CD4-positive, CD25-positive, alpha-beta regulatory T cell (primary cell): ENCODE data around the gene RSPH6A. TPM values are rescaled to one million over a fixed set of nuclear protein-coding genes. Genes with fewer than 3 reads are reported as not detected.
"Not testable (repeated sequence)": the region's sequence is repeated elsewhere in the genome, so short reads cannot be mapped to it uniquely, and the experiment has no call there.

Experiments used
- ATAC-seq, 2 donors: fragments of 150-1000 bp; cut with Tn5 transposase; one replicate each; pipeline ENCODE4 v1.10.0; 2021; ENCODE audit warnings: low read depth in 2 of 2, moderate number of reproducible peaks in 2 of 2, moderate library complexity in 1 of 2
- DNase-seq, 3 donors: peaks; one replicate each; pipeline versions ENCODE4 v3.0.0 to v3.0.0-alpha.2; 2012 to 2022; ENCODE audit warnings: mixed read lengths in 1 of 3
- H3K27ac ChIP-seq: one replicate; pipeline ENCODE4 v1.7.0; 2013; ENCODE audit warnings: mild to moderate bottlenecking, low read length; ENCODE audit not compliant: insufficient read depth, poor library complexity, severe bottlenecking
- H3K27me3 ChIP-seq: one replicate; pipeline ENCODE4 v1.7.0; 2013; ENCODE audit warnings: low read length; ENCODE audit not compliant: control insufficient read depth, insufficient read depth
- H3K36me3 ChIP-seq: one replicate; pipeline ENCODE4 v1.7.0; 2013; ENCODE audit warnings: mild to moderate bottlenecking, low read length, moderate library complexity; ENCODE audit not compliant: control insufficient read depth, insufficient read depth
- H3K4me1 ChIP-seq: 2 replicates; pipeline ENCODE4 v1.7.0; 2013; ENCODE audit warnings: mild to moderate bottlenecking, low read length; ENCODE audit not compliant: insufficient read depth, control insufficient read depth, poor library complexity, severe bottlenecking
- H3K4me3 ChIP-seq: one replicate; pipeline ENCODE4 v1.7.0; 2013; ENCODE audit warnings: low read depth, mild to moderate bottlenecking, low read length, moderate library complexity
- H3K9me3 ChIP-seq, 2 experiments: 1 replicate in 1 of 2; 2 replicates in 1 of 2; pipeline ENCODE4 v1.7.0; 2013; ENCODE audit warnings: low read length in 2 of 2, mild to moderate bottlenecking in 1 of 2, moderate library complexity in 1 of 2; ENCODE audit not compliant: control insufficient read depth in 2 of 2
- H3K27ac Mint-ChIP-seq, 3 donors: one replicate each; pipeline ENCODE4 v1.8.0; 2020 to 2022; ENCODE audit warnings: mild to moderate bottlenecking in 3 of 3, mixed read lengths in 3 of 3, moderate library complexity in 2 of 3
- H3K27me3 Mint-ChIP-seq: one replicate; pipeline ENCODE4 v1.8.0; 2022; ENCODE audit warnings: mild to moderate bottlenecking, mixed read lengths
- H3K36me3 Mint-ChIP-seq: one replicate; pipeline ENCODE4 v1.8.0; 2020; ENCODE audit warnings: mixed read lengths
- H3K4me1 Mint-ChIP-seq, 4 donors: one replicate each; pipeline ENCODE4 v1.8.0; 2020 to 2022; ENCODE audit warnings: mixed read lengths in 4 of 4, mild to moderate bottlenecking in 1 of 4
- H3K4me3 Mint-ChIP-seq, 4 donors: one replicate each; pipeline ENCODE4 v1.8.0; 2020 to 2022; ENCODE audit warnings: mild to moderate bottlenecking in 4 of 4, mixed read lengths in 4 of 4, moderate library complexity in 3 of 4
- H3K9me3 Mint-ChIP-seq, 7 donors: one replicate each; pipeline ENCODE4 v1.8.0; 2020 to 2022; ENCODE audit warnings: mixed read lengths in 7 of 7, mild to moderate bottlenecking in 3 of 7, moderate library complexity in 2 of 7
- polyA plus RNA-seq, 4 donors: library from polyadenylated mRNA; unstranded; fragments of 300-500 nt; fragmentation: Illumina TruSeq; gene quantifications; one replicate each; pipeline ENCODE4 v1.2.3, GENCODE V29; 2021
- total RNA-seq: library from RNA; stranded (reverse); gene quantifications from one replicate; pipeline ENCODE4 v1.2.3, GENCODE V29; 2022

The RSPH6A gene
- total and polyA plus RNA-seq, 5 donors from 2014 or later = 0.20 TPM; not detected in 4

GRCh38 chr19:45754323-45754722 is 60.8 kb downstream of the RSPH6A start:
- Histone ChIP-seq H3K36me3 (no peaks in the 10 kb centered on the region), H3K4me3 (no peak overlapping the region), H3K4me1 (no peaks in the 10 kb centered on the region), H3K27me3 (no peaks in the 10 kb centered on the region), H3K9me3 (no peaks in the 10 kb centered on the region), H3K27ac (no peak overlapping the region)
- H3K27me3 Mint-ChIP-seq = no peaks in the 10 kb centered on the region
- no peak for DNase-seq
- no peak for ATAC-seq
- H3K9me3 Mint-ChIP-seq = no peaks in the 10 kb centered on the region
- no peaks in the 10 kb centered on the region for H3K4me1 Mint-ChIP-seq
- H3K4me3 Mint-ChIP-seq = no peak overlapping the region
- H3K27ac Mint-ChIP-seq = no peak overlapping the region
- no peaks in the 10 kb centered on the region for H3K36me3 Mint-ChIP-seq

GRCh38 chr19:45753548-45753947 is 61.6 kb downstream of the RSPH6A start:
- Mint-ChIP-seq H3K36me3 (no peaks in the 10 kb centered on the region), H3K27me3 (no peaks in the 10 kb centered on the region), H3K4me3 (no peak overlapping the region), H3K4me1 (no peaks in the 10 kb centered on the region), H3K27ac (no peak overlapping the region), H3K9me3 (no peaks in the 10 kb centered on the region)
- no peaks in the 10 kb centered on the region for H3K9me3 ChIP-seq
- no peak overlapping the region for H3K27ac ChIP-seq
- H3K27me3 ChIP-seq = no peaks in the 10 kb centered on the region
- no peaks in the 10 kb centered on the region for H3K36me3 ChIP-seq
- H3K4me3 ChIP-seq = no peak overlapping the region
- no peaks in the 10 kb centered on the region for H3K4me1 ChIP-seq
- ATAC-seq = no peak
- no peak for DNase-seq

DNA sequence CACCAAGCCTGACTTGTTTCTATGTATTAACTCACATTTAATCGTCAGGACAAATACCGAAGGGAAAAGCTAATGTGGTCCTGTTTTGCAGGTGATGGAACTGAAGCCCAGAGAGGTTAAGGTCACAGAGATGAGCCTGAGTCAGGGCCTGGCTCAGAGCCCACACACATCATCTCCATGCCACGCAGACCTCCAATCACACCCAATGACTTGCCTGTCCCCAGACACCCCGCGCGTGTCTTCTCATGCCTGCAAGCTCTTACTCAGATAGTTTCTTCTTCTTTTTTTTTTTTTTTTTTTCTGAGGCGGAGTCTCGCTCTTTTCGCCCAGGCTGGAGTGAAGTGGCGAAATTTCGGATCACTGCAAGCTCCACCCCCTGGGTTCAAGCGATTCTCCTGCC is 62.5 kb downstream of the RSPH6A start:
- no peaks in the 10 kb centered on the region for H3K36me3 ChIP-seq
- Mint-ChIP-seq H3K9me3 (no peaks in the 10 kb centered on the region), H3K27ac (no peak overlapping the region), H3K4me1 (no peaks in the 10 kb centered on the region), H3K27me3 (no peaks in the 10 kb centered on the region), H3K4me3 (peak overlapping the region in 1 of 4 donors; percentile 2), H3K36me3 (no peaks in the 10 kb centered on the region)
- ATAC-seq = no peak
- H3K4me3 ChIP-seq = no peak overlapping the region
- no peaks in the 10 kb centered on the region for H3K4me1 ChIP-seq
- DNase-seq = no peak
- no peaks in the 10 kb centered on the region for H3K27me3 ChIP-seq
- no peak overlapping the region for H3K27ac ChIP-seq
- H3K9me3 ChIP-seq = no peaks in the 10 kb centered on the region

DNA sequence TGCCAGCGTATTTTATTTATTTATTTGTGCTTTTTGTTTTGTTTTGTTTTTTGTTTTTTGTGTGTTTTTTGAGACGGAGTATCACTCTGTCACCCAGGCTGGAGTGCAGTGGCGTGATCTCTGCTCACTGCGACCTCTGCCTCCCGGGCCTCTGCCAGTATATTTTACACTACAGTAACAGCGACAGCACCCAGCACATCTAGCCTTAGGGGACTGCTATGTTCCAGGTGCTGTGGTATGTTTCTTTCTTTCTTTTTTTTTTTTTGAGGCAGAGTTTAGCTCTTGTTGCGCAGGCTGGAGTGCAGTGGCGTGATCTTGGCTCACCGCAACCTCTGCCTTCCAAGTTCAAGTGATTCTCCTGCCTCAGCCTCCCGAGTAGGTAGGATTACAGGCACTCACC is 63.6 kb downstream of the RSPH6A start:
- H3K27me3 ChIP-seq, H3K27ac ChIP-seq, H3K36me3 Mint-ChIP-seq, H3K9me3 Mint-ChIP-seq, H3K4me1 ChIP-seq, H3K27me3 Mint-ChIP-seq, H3K4me3 Mint-ChIP-seq, H3K36me3 ChIP-seq, H3K9me3 ChIP-seq, H3K4me3 ChIP-seq, H3K27ac Mint-ChIP-seq, ATAC-seq, H3K4me1 Mint-ChIP-seq, DNase-seq: not testable (repeated sequence)

GRCh38 chr19:45747513-45747912 is 67.6 kb downstream of the RSPH6A start:
- Mint-ChIP-seq H3K27me3 (peaks cover 19% of the 10 kb centered on the region), H3K27ac (peak overlapping the region in 1 of 3 donors; percentile 15), H3K36me3 (no peaks in the 10 kb centered on the region), H3K4me3 (no peak overlapping the region), H3K9me3 (no peaks in the 10 kb centered on the region), H3K4me1 (no peaks in the 10 kb centered on the region)
- Histone ChIP-seq H3K9me3 (no peaks in the 10 kb centered on the region), H3K27ac (no peak overlapping the region), H3K36me3 (no peaks in the 10 kb centered on the region), H3K4me1 (no peaks in the 10 kb centered on the region), H3K27me3 (no peaks in the 10 kb centered on the region), H3K4me3 (no peak overlapping the region)
- DNase-seq = no peak
- no peak for ATAC-seq

DNA sequence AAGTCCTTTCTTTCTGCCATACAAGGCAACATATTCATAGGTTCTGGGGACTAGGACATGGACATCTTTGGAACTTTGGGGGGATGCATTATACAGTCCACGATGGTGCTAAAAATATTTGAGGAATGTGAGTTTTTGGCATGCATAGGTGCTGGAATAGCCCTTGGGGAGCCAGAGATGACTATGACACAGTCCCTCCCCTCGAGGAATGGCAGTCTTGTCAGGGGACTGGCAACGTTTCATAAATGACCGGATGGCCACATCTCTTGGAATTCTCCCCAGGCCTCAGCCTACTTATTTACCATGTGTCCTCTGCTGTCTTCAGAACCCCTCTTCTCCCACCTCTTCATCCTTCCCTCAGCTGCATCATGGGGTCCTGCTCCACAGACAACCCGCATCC is 68.2 kb downstream of the RSPH6A start:
- Histone ChIP-seq H3K9me3 (no peaks in the 10 kb centered on the region), H3K4me1 (no peaks in the 10 kb centered on the region), H3K36me3 (no peaks in the 10 kb centered on the region), H3K27me3 (no peaks in the 10 kb centered on the region), H3K27ac (no peak overlapping the region), H3K4me3 (no peak overlapping the region)
- no peaks in the 10 kb centered on the region for H3K9me3 Mint-ChIP-seq
- no peaks in the 10 kb centered on the region for H3K4me1 Mint-ChIP-seq
- peaks cover 19% of the 10 kb centered on the region for H3K27me3 Mint-ChIP-seq
- ATAC-seq = no peak
- no peaks in the 10 kb centered on the region for H3K36me3 Mint-ChIP-seq
- peak overlapping the region in 1 of 3 donors; percentile 56 for H3K27ac Mint-ChIP-seq
- H3K4me3 Mint-ChIP-seq = no peak overlapping the region
- no peak for DNase-seq

Other genes with a start within 250 kb of the RSPH6A start
- 7.3 TPM for gene OPA3, start 230.5 kb downstream of the RSPH6A start, total RNA-seq
- 1 to 10 TPM; 4.7 to 8.2 (median 5.9) TPM for gene OPA3, start 230.5 kb downstream of the RSPH6A start, polyA plus RNA-seq
- not detected for gene GPR4, start 213.1 kb downstream of the RSPH6A start, total RNA-seq
- gene GPR4, start 213.1 kb downstream of the RSPH6A start, polyA plus RNA-seq = not detected
- gene EML2, start 175.9 kb downstream of the RSPH6A start, total RNA-seq = 90.0 TPM
- gene EML2, start 175.9 kb downstream of the RSPH6A start, polyA plus RNA-seq = 10 to 100 TPM; 15.1 to 23.8 (median 18.3) TPM
- gene GIPR, start 147.1 kb downstream of the RSPH6A start, total RNA-seq = 9.3 TPM
- under 1 TPM in 3 of 4 donors, not detected in 1; 0.15 to 0.19 (median 0.17) TPM for gene GIPR, start 147.1 kb downstream of the RSPH6A start, polyA plus RNA-seq
- gene SNRPD2, start 123.4 kb downstream of the RSPH6A start, total RNA-seq = 271 TPM
- gene SNRPD2, start 123.4 kb downstream of the RSPH6A start, polyA plus RNA-seq = 1,000 to 10,000 TPM; 1,054 to 1,255 (median 1,105) TPM
- 10.0 TPM for gene QPCTL, start 122.6 kb downstream of the RSPH6A start, total RNA-seq
- gene QPCTL, start 122.6 kb downstream of the RSPH6A start, polyA plus RNA-seq = 1 to 10 TPM in 1 of 4 donors, under 1 TPM in 3; 0.37 to 1.1 (median 0.52) TPM
- 26.5 TPM for gene FBXO46, start 84.4 kb downstream of the RSPH6A start, total RNA-seq
- 10 to 100 TPM in 3 of 4 donors, 1 to 10 TPM in 1; 8.0 to 12.0 (median 10.5) TPM for gene FBXO46, start 84.4 kb downstream of the RSPH6A start, polyA plus RNA-seq
- gene MEIOSIN, start 81.9 kb downstream of the RSPH6A start, total RNA-seq = not detected
- gene MEIOSIN, start 81.9 kb downstream of the RSPH6A start, polyA plus RNA-seq = not detected
- gene SIX5, start 46.1 kb downstream of the RSPH6A start, total RNA-seq = 1.3 TPM
- under 1 TPM in 3 of 4 donors, not detected in 1; 0.17 to 0.31 (median 0.20) TPM for gene SIX5, start 46.1 kb downstream of the RSPH6A start, polyA plus RNA-seq
- gene DMPK, start 32.8 kb downstream of the RSPH6A start, total RNA-seq = 68.1 TPM
- 1 to 10 TPM in 3 of 4 donors, under 1 TPM in 1; 0.61 to 1.6 (median 1.5) TPM for gene DMPK, start 32.8 kb downstream of the RSPH6A start, polyA plus RNA-seq
- gene DMWD, start 22.5 kb downstream of the RSPH6A start, total RNA-seq = 63.8 TPM
- gene DMWD, start 22.5 kb downstream of the RSPH6A start, polyA plus RNA-seq = 10 to 100 TPM; 13.5 to 18.3 (median 15.7) TPM
- 87.6 TPM for gene SYMPK, start 47.8 kb upstream of the RSPH6A start, total RNA-seq
- gene SYMPK, start 47.8 kb upstream of the RSPH6A start, polyA plus RNA-seq = 10 to 100 TPM in 2 of 4 donors, 1 to 10 TPM in 2; 5.0 to 13.0 (median 8.6) TPM
- not detected for gene FOXA3, start 49.0 kb upstream of the RSPH6A start, total RNA-seq
- not detected for gene FOXA3, start 49.0 kb upstream of the RSPH6A start, polyA plus RNA-seq
- 21.2 TPM for gene IRF2BP1, start 70.8 kb upstream of the RSPH6A start, total RNA-seq
- 1 to 10 TPM; 4.5 to 6.4 (median 5.4) TPM for gene IRF2BP1, start 70.8 kb upstream of the RSPH6A start, polyA plus RNA-seq
- gene MYPOP, start 87.3 kb upstream of the RSPH6A start, total RNA-seq = 8.7 TPM
- under 1 TPM in 3 of 4 donors, not detected in 1; 0.17 to 0.44 (median 0.20) TPM for gene MYPOP, start 87.3 kb upstream of the RSPH6A start, polyA plus RNA-seq
- gene NANOS2, start 99.5 kb upstream of the RSPH6A start, total RNA-seq = not detected
- gene NANOS2, start 99.5 kb upstream of the RSPH6A start, polyA plus RNA-seq = not detected
- not detected for gene NOVA2, start 158.6 kb upstream of the RSPH6A start, total RNA-seq
- not detected for gene NOVA2, start 158.6 kb upstream of the RSPH6A start, polyA plus RNA-seq
- gene CCDC61, start 180.2 kb upstream of the RSPH6A start, total RNA-seq = 12.6 TPM
- 10 to 100 TPM in 1 of 4 donors, 1 to 10 TPM in 3; 7.1 to 11.9 (median 8.2) TPM for gene CCDC61, start 180.2 kb upstream of the RSPH6A start, polyA plus RNA-seq
- not detected for gene PGLYRP1, start 207.7 kb upstream of the RSPH6A start, total RNA-seq
- gene PGLYRP1, start 207.7 kb upstream of the RSPH6A start, polyA plus RNA-seq = not detected
- not detected for gene IGFL4, start 225.7 kb upstream of the RSPH6A start, total RNA-seq
- not detected for gene IGFL4, start 225.7 kb upstream of the RSPH6A start, polyA plus RNA-seq